ENCODE data around the gene STX1A.
A peak's percentile ranks its signal among the peaks of the same experiment; 100 is the strongest.

Gene STX1A

DNA sequence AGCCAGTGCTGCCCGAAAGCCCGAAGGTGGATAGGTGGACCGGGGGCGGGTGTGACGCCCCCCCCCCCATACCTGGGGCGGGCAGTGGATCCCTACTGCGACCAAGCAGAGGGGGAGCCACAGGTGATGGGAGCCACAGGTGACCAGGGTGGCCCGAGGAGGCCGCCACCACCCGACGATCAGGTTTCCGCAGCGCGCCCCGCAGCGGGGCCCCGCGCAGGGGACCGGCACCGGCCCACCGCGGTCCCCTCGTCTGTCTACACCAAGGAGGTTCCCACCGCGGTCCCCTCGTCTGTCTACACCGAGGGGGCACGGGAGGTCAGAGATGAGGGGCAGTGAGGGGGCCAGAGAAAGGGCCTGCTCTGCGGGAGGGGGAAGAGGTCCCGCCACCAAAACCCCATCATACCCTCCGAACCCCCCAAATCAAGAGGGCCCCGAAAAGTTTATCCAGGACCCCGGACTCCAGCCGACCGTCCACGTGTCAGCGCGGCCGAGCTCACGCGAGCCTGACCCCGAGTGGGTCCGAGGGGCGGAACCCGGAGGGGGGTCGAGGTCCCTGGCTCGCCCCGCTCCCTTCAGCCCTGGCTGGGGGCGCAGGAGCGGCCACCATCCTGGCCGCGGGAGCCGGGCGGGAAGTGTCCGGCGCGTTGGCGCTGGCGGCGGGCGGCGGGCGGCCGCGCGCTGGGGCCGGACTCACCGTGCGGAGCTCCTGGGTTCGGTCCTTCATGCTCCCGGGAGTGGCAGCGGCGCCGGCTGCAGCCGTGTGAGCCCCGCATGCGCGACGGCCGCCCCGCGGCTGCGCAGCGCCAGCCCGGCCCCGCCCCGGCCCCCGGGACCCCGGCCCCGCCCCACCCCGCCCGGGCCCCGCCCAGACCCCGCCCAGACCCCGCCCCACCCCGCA is at the start of gene STX1A:
Gene STX1A, minus strand, starts transcription at position 765 of the 901 bp plus-strand sequence. Its CDS starts 38 bp downstream, at position 727.
- DNase-seq, result no peak

- DNase-seq, result no peak
Measured at GRCh38 chr7:73768641-73769480, 49.4 kb upstream of the STX1A start.

DNA sequence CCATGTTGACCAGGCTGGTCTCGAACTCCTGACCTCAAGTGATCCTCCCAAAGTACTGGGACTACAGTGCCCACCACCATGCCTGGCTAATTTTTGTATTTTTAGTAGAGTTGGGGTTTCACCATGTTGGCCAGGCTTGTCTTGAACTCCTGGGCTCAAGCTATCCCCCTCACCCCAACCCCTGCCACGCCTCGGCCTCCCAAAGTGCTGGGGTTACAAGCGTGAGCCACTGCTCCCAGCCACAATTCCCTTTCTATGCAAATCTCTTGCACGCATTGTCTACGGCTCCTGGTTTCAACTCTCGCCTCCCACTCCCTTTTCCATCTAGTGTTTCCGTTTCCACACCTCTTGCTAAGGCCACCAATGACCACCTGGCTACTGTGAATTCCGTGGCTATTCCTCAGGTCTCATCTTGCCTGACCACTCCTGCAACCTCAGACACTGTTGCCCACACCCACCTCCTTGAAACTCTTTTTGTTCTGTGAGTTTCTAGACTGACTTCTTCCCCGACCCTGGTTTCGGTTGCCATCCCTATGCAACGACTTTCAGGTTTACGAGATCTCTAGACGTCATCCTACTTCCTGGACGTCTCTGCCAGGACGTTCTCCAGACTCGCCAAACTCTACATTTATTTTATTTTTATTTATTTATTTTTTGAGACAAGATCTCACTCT is 47.2 kb upstream of the STX1A start:
- no peak for DNase-seq

DNA sequence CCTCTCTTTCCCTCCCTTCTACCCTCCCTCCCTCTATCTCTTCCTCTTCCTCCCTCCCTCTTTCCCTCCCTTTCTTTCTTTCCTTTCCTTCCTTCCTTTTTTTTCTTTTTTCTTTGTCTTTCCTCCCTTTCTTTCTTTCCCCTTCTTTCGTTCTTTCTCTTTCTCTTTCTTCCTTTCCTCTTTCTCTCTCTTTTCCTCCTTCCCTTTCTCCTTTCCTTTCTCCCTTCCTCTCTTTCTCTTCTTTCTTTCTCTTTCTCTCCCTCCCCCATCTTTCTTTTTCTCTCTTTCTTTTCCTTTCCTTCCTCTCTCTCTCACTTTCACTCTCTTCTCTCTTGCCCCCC is 43.2 kb upstream of the STX1A start:
- no peak for DNase-seq

- DNase-seq, result no peak
Measured at GRCh38 chr7:73761854-73762658, 42.6 kb upstream of the STX1A start.

DNA sequence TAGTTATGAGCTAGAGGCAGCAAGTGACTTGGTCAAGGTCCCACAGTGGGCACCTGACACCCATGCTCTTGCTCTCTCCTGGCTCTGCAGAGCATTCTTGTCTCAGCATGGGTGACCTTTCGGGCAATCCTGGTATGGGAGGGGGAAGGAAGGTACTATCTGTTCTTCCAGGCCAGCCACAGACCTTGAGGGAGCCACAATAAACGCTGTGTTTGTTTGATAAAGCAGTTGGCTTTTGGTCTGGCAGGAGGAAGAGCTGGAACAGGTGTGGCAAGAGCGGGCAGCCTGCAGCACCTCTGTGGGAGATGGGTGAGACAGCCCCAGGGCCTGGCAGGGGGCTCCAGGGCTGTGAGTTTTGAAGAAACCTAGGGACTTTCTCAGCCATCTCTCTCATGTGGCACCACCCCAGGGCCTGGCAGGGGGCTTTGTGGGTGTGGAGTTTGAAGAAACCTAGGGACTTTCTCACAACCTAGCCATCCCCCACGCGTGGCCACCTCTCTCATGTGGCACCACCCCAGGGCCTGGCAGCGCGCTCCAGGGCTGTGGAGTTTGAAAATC is 39.2 kb upstream of the STX1A start:
- DNase-seq, result no peak

DNA sequence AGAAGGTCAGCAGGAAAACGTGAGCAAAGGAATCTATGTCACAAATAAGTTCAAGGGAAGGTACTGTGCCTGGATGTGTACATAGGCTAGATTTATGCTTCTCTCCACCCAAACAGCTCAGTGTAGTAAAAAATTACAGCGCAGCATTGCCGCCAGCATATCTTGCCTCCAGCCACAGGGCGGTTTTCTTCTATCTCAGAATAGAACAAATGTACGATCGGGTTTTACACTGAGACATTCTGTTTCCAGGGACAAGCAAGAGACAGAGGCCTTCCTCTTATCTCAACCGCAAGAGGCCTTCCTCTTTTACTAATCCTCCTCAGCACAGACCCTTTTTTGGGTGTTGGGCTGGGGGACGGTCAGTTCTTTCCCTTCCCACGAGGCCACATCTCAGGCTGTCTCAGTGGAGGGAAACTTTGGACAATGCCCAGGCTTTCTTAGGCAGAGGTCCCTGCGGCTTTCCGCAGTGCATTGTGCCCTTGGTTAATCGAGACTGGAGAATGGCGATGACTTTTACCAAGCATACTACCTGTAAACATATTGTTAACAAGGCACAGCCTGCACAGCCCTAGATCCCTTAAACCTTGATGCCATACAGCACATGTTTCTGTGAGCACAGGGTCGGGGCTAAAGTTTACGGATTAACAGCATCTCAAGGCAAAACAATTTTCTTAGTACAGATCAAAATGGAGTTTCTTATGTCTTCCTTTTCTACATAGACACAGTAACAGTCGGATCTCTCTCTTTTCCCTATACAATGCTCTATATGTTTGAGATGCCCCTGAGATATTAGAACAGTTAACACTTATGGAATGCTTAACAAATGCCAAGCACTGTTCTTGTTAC is 30.7 kb upstream of the STX1A start:
- no peak for DNase-seq

DNA sequence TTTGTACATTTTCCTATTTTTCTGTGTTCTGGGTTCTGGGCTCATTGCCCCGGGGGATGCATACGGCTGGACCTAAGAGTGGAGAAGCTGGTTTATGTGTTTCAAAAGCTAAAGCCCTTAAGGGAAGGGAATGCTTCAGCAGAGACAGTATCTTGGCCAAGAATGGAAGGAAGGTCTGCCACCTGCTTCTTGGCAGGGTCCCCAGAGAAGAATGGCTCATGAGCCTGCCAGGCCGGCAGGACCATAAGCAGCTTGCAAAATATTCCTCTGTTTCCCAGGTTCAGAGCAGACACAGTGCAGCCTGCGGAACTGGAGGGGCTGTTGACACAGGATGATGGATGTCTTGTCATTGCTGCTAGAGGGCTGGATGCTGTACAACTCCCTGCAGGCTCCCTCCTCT is 26.9 kb upstream of the STX1A start:
- no peak for DNase-seq

DNA sequence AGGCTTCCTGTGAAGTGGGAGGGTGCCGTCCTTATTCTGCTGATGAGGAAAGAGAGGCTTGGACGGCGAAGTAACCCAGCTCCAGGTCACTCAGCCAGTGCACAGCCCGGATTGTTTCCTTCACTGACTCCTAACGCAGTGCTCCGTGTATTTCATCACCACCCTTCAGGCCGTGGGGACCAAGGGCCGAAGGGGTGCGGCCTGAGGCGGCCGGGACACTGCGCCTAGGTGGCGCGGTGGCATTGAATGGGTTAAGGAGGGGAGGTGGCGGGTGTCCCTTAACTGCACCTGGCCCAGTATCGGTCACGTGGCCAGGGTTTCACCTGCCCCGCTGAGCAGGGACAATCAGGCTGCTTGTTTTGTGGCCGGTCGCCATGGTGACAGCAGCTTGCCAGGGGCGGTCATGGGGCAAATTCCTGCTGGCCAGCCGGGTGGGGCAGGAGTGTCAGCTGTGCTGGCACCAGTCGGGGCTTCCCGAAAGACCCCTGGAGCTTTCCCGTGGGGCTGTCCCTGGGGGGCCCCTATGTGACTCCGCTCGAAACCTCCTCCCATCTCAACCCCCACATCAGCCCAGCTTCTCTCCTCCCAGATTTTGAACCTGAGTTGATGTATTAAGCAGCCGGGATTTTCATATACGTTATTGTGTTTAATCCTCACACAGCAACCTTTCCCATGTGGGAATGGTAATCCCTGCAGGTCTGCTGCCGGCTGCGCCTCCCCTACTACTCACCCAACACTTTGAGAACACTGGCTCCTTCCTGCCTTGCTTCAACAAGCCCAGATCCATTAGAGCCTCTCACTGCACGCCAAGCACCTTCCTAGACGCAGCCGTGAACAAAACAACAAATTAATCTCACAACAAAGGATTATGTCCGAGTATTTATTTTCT is 23.5 kb upstream of the STX1A start:
- DNase-seq, result peak; percentile 77

DNA sequence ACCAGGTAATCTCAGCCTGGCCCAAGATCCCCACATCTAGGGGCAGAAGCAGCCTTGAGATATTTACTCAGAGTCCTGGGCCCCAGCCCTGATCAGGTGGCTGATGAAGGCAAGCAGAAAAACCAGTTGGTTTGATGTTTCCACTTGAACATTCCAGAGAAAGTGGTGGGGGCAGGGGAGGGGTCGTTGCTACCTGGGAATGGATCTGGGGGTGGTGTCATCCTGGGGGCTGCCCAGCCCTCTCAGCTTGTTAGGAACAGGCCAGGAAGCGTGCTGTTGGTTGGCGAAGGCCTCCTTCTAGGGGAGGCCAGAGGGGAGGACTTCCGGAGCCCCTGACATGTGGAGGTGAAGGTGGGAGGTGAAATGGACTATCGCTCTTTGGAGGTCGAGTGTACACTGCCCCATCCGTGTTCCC is 22.9 kb upstream of the STX1A start:
- no peak for DNase-seq

DNA sequence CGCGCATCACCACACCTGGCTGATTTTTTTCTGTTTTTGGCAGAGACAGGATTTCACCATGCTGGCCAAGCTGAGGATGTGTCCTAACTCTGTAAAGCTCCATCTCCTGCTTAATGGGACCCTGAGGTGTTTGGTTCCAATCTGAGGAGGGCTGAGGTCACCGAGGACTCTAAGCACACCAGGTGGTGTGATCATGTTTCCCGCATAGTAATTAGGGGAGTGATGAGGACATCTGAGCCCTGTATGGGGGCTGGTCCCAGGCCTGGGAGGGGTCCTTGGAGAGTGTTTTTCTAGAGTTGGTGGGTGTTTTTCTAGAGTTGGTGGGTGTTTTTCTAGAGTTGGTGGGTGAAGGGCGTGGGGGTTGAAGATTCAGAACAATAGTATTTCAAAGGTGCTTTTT is 22.1 kb upstream of the STX1A start:
- peak; percentile 34 for DNase-seq

- DNase-seq, result no peak
Measured at GRCh38 chr7:73740771-73741170, 21.3 kb upstream of the STX1A start.

GRCh38 chr7:73740212-73740611 is 20.7 kb upstream of the STX1A start:
- no peak for DNase-seq

DNA sequence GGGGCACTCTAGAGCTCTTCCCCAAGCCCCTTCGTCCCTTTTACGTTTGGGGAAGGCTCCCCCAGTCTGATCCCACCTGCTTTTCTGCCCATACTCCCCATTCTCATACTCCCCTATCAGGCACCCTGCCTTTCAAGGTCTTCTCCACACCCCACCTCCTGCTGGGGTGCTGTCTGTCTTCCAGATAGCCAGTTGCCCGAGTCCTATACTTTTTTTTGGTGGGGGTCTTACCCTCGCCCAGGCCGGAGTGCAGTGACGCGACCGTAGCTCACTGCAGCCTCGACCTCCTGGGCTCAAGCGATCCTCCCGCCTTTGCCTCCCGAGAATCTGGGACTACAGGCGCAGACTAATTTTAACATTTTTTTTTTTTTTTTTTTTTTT is 19.9 kb upstream of the STX1A start:
- no peak for DNase-seq

- peak; percentile 89 for DNase-seq
Measured at GRCh38 chr7:73738612-73739386, 19.3 kb upstream of the STX1A start, which contains the start of gene ABHD11. Gene ABHD11, minus strand, starts transcription at chr7:73738802. Its CDS starts 32 bp downstream, at chr7:73738770.

DNA sequence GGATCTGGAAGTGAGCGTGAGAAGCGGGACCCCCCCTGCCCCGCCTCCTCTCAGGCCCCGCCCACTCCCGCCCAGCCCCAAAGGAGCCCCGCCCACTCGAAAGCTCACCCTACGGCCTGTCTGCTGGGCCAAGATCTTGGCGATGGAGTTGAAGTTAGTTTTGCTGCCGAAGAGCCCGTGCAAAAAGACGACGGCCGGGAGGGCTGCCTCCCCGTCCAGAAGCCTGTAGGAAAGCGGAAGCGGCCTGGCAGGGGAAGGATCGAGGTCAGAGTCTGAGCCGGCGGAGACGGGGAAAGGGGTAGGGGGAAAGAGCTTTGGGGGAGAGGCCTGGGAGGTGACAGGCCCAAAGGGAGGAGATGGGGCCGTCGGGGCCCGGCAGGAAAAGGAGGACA is 18.7 kb upstream of the STX1A start:
- DNase-seq, result peak; percentile 33

DNA sequence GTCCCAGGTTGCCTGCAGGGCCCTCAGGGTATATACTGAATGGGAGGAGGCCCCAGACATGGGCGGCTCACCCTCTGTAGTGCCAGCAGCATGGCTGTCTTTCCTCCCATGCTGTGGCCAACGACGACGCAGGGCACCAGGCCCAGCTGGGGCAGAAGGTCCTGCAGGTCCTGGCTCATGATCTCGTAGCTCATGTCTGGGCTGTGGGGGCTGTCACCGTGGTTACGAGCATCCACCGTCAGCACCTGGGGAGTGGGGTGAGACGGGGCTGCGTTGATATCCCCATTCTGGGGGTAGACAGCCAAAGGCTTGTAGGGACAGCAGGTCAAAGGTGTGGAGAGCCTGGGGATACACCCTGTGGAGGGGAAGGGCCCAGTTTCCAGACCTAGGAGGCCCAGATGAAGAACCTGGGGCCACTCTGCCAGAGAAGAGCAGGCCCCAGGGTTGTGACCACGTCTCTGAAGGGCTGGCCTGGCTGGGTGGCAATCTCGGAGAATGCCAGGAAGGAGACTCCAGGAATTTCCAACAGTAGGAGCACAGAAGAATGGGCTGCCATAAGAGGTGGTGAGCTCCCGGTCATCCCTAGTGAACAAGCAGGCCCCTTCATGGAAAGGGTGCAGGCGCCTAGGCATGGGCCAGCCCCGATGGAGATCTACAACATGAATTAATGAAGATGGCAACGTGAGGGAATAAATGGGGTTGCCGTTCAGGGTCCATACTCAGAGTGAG is 18.2 kb upstream of the STX1A start:
- no peak for DNase-seq

- no peak for DNase-seq
Measured at GRCh38 chr7:73736885-73737284, 17.4 kb upstream of the STX1A start.

- no peak for DNase-seq
Measured at GRCh38 chr7:73735528-73735905, 16.0 kb upstream of the STX1A start.

Data from NCI-H187 treated with DMSO at 0.1 percent for 48 hours (cell line).